Endothelial cell of coronary artery (primary cell): ENCODE data around the gene PLXNB2. TPM values are rescaled to one million over a fixed set of nuclear protein-coding genes. Genes with fewer than 3 reads are reported as not detected.

Experiments used
- total RNA-seq: library from RNA; depleted of rRNA; stranded (reverse); fragments of >200 nt; gene quantifications from 2 replicates; pipeline ENCODE4 v1.2.3, GENCODE V29; 2014

PLXNB2 gene, protein sequence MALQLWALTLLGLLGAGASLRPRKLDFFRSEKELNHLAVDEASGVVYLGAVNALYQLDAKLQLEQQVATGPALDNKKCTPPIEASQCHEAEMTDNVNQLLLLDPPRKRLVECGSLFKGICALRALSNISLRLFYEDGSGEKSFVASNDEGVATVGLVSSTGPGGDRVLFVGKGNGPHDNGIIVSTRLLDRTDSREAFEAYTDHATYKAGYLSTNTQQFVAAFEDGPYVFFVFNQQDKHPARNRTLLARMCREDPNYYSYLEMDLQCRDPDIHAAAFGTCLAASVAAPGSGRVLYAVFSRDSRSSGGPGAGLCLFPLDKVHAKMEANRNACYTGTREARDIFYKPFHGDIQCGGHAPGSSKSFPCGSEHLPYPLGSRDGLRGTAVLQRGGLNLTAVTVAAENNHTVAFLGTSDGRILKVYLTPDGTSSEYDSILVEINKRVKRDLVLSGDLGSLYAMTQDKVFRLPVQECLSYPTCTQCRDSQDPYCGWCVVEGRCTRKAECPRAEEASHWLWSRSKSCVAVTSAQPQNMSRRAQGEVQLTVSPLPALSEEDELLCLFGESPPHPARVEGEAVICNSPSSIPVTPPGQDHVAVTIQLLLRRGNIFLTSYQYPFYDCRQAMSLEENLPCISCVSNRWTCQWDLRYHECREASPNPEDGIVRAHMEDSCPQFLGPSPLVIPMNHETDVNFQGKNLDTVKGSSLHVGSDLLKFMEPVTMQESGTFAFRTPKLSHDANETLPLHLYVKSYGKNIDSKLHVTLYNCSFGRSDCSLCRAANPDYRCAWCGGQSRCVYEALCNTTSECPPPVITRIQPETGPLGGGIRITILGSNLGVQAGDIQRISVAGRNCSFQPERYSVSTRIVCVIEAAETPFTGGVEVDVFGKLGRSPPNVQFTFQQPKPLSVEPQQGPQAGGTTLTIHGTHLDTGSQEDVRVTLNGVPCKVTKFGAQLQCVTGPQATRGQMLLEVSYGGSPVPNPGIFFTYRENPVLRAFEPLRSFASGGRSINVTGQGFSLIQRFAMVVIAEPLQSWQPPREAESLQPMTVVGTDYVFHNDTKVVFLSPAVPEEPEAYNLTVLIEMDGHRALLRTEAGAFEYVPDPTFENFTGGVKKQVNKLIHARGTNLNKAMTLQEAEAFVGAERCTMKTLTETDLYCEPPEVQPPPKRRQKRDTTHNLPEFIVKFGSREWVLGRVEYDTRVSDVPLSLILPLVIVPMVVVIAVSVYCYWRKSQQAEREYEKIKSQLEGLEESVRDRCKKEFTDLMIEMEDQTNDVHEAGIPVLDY (N-terminal part only)
- total RNA-seq, result 68.2 and 132 TPM in 2 replicates

DNA sequence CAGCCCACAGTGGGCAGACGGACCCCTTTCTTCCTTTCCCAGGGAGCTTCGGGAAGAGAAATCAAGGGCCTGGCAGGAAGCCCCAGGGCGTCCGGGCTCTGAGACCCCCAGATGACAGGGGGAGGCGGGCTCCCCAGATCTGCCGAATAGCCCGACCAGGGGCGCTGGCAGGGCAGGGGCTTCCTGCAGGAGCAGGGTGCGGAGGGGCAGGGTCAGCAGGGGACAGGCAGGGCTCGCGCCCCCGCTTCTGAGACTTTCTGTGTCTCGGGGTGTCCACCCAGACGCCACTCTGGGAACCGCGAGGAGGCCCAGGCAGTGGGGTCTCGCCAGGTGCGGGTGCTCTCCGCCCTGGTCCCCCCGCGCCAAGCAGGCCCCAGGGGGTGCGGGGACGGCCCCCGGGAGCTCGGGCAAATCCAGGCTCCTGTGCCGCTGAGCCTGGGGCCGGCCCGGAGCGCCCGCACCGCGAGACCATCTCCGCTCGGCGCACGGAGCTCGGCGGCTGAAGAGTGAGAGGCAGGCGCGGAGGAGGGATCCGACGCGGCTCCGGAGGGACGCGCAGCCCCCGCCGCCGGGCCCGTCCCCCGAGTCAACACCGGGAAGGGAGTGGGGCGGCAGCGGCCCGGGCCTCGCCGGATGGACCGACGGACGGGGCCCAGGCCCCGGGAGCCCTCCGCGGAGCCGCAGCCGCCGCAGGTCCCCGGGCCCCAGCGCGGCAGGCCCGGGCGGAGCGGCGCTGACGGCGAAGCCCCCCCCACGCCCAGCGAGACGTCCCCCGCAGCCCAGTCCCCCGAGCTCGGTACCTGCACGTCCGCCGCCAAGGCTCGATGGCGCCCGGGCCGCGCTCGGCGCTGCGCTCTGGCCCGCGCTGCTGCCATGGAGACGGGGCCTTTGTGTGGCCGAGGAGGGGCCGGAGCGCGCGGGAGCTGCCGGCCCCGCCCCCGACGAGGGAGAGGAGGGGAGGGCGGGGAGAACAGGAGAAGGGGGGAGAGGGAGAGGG lies at the start of gene PLXNB2:
Gene PLXNB2, minus strand, starts transcription at position 894 of the 997 bp plus-strand sequence. CDS start 17,062 bp downstream, outside the sequence.

DNA sequence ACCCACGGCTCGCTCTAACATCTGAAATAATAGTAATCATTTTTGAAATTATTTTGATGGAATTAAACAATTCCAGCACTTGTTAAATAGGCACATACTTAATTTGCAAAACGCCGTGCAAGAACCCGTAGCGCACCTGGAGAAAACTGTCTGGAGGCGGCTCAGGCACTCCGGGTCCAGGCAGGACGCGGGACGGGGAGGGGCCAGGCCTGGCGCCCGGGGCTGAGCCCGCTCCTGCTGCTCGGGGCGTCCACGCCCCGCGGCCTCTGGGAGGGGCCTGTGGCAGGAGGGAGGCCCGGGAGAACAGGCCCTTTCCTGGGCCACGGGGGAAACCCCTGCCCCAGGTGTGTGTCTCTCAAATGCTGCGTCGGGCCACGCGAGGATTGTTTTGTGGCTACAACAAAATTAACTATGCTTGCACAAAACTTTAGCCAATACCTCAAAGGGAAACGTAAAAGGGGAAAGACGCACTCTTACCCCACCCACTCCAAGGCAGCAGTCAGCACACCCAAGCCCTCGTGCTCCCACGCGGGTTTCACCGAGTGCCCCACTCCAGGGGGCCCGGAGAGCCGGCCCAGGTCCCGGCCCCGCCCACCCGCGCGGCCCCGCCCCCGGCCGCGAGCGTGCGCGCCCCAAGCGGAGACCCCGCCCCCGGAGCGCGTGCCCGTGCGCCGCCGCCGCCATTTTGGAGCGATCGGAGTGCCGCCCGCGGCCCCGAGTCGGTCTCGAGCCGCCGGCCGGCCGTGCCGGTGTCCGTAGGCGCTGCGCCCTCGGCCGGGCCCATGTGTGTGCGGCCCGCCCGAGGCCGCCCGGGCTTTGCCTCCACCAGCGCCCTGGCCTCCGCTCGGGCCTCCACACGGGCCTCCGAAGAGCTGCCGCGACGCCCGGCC lies 35.5 kb upstream of the PLXNB2 start, which contains the start of gene PPP6R2:
Gene PPP6R2, plus strand, starts transcription at position 677 of the 890 bp plus-strand sequence. CDS start 50,582 bp downstream, outside the sequence.

DNA sequence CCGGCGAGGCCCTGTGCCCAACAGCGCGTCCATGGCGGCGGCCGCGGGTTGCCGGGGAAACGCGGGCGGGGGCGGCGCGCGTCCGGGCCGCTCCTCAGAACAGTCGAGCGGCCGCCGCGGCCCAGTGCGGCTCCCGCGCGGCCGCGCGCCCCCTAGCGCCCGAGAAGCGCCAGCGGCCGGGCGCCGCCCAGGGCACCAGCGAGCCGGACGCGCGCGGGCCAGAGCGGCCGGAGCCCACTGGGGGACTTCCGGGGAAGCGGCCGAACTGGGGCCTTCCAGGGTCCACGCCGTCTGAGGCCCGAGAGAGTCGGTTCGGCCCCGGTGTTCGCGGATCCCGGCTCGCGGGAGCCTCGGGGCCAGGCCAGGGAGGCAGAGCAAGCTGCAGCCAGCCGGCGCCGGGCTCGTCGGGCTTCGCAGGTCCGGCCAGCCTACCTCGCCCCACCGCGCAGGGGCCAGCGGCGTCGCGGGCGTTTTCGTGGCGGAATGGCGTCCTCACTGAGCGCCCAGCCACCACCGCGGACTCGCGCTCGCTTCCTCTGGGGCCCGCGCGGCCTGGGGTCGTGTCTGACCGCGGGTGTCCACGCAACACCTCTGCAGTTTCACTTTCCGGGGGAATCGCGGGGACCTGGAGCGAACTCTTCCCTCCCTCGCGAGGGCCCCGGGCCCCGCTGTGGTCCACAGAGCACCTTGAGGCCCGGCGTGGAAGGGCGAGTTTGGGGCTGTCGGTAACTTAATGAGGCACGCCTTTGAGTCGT lies 19.7 kb upstream of the PLXNB2 start, which contains the start of gene DENND6B:
Gene DENND6B, minus strand, starts transcription at position 57 of the 755 bp plus-strand sequence. Its CDS starts 24 bp downstream, at position 33.

DNA sequence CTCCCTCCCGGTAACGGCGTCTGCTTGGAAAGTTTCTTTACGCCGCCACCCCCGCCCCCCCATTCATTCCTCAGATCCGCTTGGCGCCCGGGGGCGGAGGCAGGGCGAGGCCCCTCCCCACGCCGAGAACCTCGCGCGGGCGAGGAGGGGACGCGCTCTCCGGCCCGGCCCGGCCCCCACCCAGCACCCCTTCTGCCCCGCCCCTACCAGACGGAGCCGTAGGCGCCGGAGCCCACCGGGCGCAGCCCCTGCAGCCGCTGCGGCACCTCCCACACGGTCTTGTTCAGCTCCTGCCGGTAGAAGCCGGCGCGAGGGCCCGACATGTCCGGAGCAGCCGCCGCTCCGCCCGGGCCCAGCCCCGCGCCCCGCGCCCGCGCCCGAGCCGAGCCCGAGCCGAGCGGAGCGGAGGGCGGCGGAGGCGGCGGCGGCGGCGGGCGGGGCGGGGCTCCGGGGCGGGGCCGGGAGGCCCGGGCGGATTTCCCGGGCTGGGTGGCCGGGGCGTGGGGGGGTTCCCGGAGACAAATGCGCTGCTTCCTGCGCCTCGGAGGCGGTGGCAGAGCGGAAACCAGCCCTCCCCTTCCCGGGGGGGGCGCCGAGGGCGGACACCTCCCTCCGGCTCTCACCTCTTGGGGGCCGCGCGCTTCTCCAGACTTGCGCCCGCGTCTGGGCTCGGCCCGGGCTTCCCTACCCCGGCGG lies 37.3 kb downstream of the PLXNB2 start, which contains the start of gene MAPK11:
Gene MAPK11, minus strand, starts transcription at position 411 of the 696 bp plus-strand sequence. Its CDS starts 88 bp downstream, at position 323.

DNA sequence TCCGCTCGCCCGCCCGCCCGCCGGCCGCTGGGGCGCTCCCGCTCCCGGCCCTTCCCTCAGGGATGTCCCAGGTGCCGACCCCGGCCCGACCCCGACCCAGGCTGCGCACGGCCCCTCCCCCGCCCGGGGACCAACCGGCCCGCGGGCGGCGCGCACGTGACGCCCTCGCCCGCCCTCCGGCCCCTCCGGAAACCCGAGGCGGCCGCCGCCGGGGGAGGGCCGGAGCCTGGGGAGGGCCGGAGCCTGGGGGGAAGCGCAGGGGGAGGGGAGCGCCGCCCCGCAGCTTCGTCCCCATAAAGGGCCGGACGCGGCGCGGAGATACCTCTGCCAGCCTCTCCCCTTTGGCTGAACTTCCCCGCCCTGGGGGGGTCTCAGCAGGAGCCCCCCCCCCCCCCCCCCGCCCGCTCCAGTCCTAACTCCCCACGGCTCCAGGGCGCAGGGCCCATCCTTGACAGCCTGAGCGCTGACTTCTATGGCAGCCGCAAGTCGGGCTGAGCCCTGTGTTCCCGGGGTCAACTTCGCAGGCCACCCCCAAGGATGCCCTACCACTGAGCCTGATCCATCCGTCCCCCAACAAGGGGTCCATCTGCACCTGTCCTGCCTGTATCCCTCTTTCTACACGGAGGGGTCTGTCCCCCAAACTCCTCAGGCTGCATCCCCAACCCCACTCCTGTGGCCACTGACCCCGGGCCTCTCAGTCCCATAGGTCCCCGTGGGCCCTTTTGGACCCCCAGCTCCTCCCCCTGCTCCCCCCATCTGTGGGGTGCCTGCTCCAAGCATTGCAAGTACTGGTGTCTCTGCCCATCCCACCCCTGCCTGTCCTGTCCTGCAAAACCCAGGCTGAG lies 45.6 kb downstream of the PLXNB2 start, which contains the start of gene MAPK12:
Gene MAPK12, minus strand, starts transcription at position 69 of the 845 bp plus-strand sequence. CDS start 174 bp downstream, outside the sequence.

DNA sequence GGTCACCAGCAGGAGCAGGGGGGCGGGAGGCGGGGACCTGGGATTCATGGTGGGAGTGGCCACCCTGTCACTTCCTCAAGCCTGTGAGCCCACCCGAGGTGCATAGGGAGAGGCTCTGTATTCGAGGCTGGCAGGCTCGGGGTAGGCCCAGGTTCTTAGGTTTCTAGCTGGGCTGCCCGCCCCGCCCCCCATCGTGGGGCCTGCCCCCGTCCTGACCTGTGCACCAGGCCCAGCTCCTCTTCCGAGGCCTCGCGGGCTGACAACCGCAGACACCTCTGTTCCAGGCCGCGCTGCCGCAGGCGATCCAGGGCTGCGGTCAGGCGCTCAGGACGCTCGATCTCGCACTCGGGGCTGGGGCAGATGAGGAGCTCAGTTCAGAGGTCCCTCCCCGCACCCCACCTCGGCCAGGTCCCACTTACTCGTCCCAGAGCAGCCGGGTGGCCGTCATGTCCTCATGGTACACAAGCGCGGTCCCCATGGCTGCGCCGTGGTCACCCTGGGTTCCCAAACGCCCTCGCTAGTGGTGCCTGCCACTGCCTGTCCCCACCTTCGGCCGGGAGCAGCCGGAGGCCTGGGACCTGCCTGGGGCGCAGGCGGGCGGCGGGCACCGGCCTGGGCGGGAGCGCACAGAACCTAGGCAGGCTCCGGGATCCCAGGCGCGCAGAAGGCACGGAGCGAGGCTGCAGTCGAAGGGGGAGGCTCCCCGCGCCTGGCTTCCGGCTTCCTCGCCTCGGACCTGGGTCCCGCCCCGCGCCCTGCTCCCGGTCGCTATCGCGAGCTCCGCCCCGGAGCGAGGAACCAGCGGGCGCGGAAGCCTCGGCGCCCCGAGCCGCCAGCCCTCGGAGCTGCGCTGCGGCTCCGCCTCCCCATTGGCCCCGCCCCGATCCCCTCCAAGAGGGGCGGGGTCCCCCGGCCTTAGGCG lies 56.6 kb downstream of the PLXNB2 start, which contains the start of gene HDAC10:
Gene HDAC10, minus strand, starts transcription at position 711 of the 922 bp plus-strand sequence. Its CDS starts 233 bp downstream, at position 478.

DNA sequence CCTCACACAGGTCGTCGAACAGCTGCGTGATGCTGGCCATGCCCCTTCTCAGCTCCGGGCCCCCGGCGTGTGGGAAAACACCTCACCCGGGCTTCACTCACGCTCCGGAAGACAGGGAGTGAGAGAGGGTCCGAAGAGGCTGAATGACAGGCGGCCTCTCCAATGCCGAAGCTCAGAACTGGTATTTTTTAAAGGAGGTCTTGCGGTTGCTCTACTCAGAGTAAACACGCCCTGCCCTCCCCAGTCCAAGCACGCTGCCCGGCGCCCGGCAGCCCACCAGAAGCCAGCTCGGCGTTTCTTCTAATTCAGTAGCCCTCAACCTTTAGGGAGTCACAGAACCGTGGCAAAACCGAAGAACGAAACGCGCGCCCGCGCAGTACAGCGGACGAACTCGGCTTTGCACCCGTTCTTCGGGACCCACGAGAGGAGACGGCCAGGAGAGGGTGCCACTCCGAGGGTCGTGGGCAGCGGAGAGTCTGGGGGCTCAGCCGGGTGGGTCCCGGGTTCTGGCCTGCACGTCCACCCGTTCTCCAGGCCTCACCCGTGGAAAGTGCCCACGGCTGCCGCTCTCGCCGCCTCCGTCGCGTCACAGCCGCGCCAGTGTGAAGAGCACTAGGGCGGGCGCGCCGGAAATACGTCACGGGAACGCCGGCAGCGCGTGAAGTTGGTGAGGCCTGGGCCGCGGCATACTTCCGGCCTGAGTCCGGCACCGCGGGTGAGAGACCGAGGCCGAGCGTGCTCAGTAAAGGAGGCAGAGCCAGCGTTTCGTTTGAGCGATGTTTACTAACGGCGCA lies 62.8 kb downstream of the PLXNB2 start, which contains the start of gene TUBGCP6:
Gene TUBGCP6, minus strand, starts transcription at position 604 of the 794 bp plus-strand sequence. Its CDS starts 564 bp downstream, at position 40.

Other genes with a start within 250 kb of the PLXNB2 start
- not detected in 2 replicates for gene TTLL8, start 249.3 kb downstream of the PLXNB2 start, total RNA-seq
- gene MLC1, start 222.2 kb downstream of the PLXNB2 start, total RNA-seq, result 0.09 TPM in 1 of 2 replicates, not detected in the other
- gene MOV10L1, start 217.6 kb downstream of the PLXNB2 start, total RNA-seq, result 17.9 and 20.4 TPM in 2 replicates
- gene PANX2, start 136.9 kb downstream of the PLXNB2 start, total RNA-seq, result 0.75 and 0.99 TPM in 2 replicates
- 27.8 and 32.8 TPM in 2 replicates for gene TRABD, start 121.7 kb downstream of the PLXNB2 start, total RNA-seq
- 26.4 and 29.7 TPM in 2 replicates for gene SELENOO, start 106.6 kb downstream of the PLXNB2 start, total RNA-seq
- gene TUBGCP6, start 62.6 kb downstream of the PLXNB2 start, total RNA-seq, result 20.6 and 33.6 TPM in 2 replicates
- gene HDAC10, start 56.4 kb downstream of the PLXNB2 start, total RNA-seq, result 12.9 and 20.6 TPM in 2 replicates
- gene MAPK12, start 46.0 kb downstream of the PLXNB2 start, total RNA-seq, result 50.2 and 57.4 TPM in 2 replicates
- gene MAPK11, start 37.3 kb downstream of the PLXNB2 start, total RNA-seq, result 17.5 and 22.9 TPM in 2 replicates
- gene DENND6B, start 19.4 kb upstream of the PLXNB2 start, total RNA-seq, result 0.72 and 1.5 TPM in 2 replicates
- 63.4 and 63.5 TPM in 2 replicates for gene PPP6R2, start 35.7 kb upstream of the PLXNB2 start, total RNA-seq
- 42.6 and 68.2 TPM in 2 replicates for gene SBF1, start 167.4 kb upstream of the PLXNB2 start, total RNA-seq
- gene ADM2, start 173.9 kb upstream of the PLXNB2 start, total RNA-seq, result under 0.01 and 1.3 TPM in 2 replicates
- gene MIOX, start 179.2 kb upstream of the PLXNB2 start, total RNA-seq, result not detected in 2 replicates
- 19.3 and 28.0 TPM in 2 replicates for gene LMF2, start 200.1 kb upstream of the PLXNB2 start, total RNA-seq
- 21.9 and 29.2 TPM in 2 replicates for gene NCAPH2, start 200.6 kb upstream of the PLXNB2 start, total RNA-seq
- gene SCO2, start 218.0 kb upstream of the PLXNB2 start, total RNA-seq, result 2.2 and 2.3 TPM in 2 replicates
- 3.2 and 20.4 TPM in 2 replicates for gene TYMP, start 222.4 kb upstream of the PLXNB2 start, total RNA-seq
- gene KLHDC7B, start 238.3 kb upstream of the PLXNB2 start, total RNA-seq, result not detected in 2 replicates